ENCODE measurements around the gene ZNF559.

GRCh38 chr19:9324584-9324962, 594 bp downstream of the ZNF559 start:
- TF ChIP-seq, protein P1, sequence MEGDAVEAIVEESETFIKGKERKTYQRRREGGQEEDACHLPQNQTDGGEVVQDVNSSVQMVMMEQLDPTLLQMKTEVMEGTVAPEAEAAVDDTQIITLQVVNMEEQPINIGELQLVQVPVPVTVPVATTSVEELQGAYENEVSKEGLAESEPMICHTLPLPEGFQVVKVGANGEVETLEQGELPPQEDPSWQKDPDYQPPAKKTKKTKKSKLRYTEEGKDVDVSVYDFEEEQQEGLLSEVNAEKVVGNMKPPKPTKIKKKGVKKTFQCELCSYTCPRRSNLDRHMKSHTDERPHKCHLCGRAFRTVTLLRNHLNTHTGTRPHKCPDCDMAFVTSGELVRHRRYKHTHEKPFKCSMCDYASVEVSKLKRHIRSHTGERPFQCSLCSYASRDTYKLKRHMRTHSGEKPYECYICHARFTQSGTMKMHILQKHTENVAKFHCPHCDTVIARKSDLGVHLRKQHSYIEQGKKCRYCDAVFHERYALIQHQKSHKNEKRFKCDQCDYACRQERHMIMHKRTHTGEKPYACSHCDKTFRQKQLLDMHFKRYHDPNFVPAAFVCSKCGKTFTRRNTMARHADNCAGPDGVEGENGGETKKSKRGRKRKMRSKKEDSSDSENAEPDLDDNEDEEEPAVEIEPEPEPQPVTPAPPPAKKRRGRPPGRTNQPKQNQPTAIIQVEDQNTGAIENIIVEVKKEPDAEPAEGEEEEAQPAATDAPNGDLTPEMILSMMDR (IDR thresholded peaks at IDR 0.05 in 2 of 3, conservative IDR thresholded peaks at IDR 0.05 in 1 of 3; ENCODE audit: borderline replicate concordance in 1 of 3, insufficient read depth in 1 of 3, low read depth in 2 of 3, low read length in 2 of 3) = no peak
- no peak for TF ChIP-seq RAD21 (IDR thresholded peaks at IDR 0.05; ENCODE audit: low read depth)
- no peak for TF ChIP-seq EZH2phosphoT487 (IDR thresholded peaks at IDR 0.05; ENCODE audit: borderline replicate concordance)
- TF ChIP-seq YY1 (IDR thresholded peaks at IDR 0.05; ENCODE audit: extremely low read depth, insufficient replicate concordance, low read depth, low read length) = no peak
- no peak for TF ChIP-seq POLR2A (IDR thresholded peaks at IDR 0.05; ENCODE audit: borderline replicate concordance, extremely low read depth, insufficient read depth, insufficient read length)
- no peak for TF ChIP-seq ZNF274 (IDR thresholded peaks at IDR 0.05; ENCODE audit: low read depth, low read length)
- no peak for TF ChIP-seq POLR2AphosphoS5 (IDR thresholded peaks at IDR 0.05; ENCODE audit: low read depth, low read length)
- TF ChIP-seq FOSL1 (IDR thresholded peaks at IDR 0.05; ENCODE audit: low read depth) = no peak
- no peak for TF ChIP-seq ZBTB33 (IDR thresholded peaks at IDR 0.05; ENCODE audit: extremely low read depth, insufficient replicate concordance, low read length)
- no peak for TF ChIP-seq SP1 (IDR thresholded peaks at IDR 0.05; ENCODE audit: low read depth)
